NCI-H526 treated with DMSO at 0.1 percent for 48 hours (cell line): ENCODE measurements around the gene ITGA3.
A peak's percentile ranks its signal among the peaks of the same experiment; 100 is the strongest.

Source experiments
- DNase-seq: peaks from one replicate; lab custom pipeline; 2025; lab: John Stamatoyannopoulos, UW

ITGA3 gene

DNA sequence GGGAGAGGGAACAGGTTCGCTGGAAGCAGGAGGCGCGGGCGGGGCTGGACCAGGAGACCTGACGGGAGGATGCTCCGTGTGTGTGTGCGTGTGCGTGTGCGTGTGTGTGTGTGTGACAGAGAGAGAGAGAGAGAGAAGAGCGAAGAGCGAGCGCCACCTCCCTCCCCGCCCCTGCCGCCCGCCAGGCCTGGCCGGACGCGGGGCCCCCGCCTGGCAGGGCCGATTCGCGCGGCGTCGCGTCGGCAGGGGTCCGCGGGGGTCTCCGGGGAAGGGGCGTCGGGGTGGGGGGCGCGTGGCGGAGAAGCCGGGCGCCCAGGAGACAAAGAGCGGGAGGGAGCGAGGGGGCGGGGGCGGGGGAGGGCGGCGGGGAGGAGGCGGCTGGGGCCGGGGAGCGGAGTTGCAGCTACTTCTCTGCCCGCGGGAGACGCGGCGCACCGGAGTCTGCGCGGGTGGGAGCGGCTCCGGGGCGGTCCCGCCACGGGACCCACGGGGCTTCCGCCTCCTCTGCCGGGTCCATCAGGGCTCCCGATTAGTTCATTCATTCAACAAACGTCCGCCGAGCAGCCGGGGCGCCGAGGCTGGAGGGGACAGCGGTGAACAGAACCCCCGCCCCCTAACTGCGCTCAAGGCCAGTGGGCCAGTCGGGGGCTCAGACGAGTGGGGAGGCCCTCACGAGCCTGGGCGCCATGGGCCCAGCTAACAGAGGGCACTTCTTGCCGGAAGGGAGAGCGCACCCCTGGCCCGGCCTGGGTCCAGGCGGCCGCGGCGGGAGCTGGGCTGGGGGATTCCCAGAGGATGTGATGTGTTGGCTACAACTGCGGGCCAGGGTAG lies 74.0 kb downstream of the ITGA3 start, which contains the start of gene SAMD14:
SAMD14 (minus strand) TSS at position 433 of the 831 bp plus-strand sequence. CDS start 5,201 bp downstream, outside the sequence.
- peak; percentile 15 for DNase-seq

DNA sequence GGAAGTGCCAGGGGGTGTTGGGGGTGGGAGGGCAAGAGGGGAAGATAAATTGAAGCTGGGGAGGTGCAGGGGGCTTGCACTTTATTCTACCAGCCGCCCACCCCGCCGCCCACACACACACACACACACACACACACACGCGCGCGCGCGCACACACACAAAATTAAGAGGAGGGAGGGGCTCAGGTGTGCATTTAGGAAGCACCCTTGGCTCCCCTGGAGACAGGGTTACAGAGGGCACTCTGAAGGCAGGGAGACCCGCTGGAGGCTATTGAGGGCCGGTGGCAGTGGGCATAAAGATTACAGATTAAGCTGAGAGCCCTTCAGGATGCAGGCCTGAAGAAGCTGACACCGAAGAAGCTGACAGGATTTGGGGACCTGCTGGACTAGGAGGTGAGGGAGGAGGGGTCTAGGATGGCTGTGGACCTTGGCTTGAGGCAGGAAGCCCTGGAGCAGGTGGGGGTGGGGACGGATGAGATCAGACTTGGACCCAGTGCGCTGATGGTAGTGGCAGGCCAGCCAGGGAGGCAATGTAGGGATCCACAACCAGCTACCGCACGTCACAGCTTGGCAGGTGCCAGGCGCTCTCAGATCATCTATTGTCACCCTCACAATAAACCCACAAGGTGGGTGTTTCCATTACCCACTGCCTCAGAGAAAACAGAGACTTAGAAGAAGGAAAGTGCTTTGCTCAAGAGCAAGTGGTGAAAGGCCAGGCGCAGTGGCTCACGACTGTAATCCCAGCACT lies 74.8 kb downstream of the ITGA3 start:
- DNase-seq, result no peak

DNA sequence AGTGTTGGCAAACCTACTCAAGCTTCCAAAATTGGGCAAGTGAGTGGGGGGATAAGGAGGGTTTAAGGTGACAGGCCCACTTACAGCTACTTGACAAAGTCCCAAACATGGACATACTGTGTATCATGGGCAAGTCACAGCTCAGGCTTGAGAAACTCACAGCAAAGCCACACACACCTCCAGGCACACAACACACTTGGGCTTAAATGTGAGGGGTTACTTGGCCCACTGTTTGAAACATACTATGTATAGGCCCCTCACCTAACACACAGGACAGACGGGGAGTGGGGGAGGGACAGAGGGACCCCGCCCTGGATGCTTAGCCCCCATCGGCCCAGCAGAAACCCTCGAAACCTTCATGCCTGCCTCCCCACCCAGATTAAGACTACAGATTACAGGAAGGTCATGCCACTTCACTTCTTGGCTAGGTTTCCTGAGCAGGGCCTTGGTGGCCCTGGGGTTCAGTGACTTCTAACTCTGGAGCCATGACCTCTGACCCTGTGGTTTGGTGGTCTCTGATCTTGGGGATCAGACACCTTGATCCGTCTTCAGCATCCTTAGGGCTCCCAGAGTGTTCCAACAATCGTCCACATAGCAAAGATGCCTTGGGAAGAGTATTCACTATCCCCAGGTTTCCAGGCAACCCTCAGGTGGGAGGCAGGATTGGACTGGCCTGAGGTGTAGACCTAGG lies 76.3 kb downstream of the ITGA3 start:
- DNase-seq, result no peak

DNA sequence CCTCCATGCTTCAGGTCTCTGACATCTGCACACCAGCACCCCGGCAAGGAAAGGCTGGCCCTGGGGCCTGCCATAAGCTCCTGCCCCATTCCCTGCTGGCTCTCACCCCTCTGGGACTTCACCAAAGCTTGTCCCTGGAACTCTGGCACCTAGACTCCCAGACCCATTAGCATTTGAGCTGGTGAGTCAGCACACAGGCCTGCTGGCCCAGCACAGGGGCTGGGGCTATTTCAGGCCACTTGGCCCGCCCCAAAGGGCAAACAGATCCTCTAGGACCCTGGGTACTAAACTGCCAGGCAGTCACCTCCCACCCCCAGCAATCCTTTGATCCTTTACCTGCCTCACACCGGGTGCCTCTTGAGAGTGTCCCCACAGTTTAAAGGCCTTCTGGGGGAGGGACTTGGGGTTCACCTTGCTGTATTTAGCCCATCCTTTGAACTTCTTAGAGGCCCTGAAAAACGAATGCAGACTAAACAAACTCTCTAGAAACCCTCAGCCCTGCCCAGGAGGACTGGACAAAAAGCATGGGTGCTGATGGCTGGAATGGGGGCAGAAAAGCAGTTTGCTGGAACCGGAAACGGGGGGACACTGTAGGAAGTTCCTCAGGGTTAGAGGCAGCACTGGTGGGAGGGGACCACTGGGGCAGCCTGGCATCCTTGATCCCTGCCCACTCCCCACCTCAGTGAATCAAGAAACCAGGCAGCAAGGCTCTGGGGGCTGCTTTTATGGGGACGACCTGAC lies 77.3 kb downstream of the ITGA3 start:
- no peak for DNase-seq

DNA sequence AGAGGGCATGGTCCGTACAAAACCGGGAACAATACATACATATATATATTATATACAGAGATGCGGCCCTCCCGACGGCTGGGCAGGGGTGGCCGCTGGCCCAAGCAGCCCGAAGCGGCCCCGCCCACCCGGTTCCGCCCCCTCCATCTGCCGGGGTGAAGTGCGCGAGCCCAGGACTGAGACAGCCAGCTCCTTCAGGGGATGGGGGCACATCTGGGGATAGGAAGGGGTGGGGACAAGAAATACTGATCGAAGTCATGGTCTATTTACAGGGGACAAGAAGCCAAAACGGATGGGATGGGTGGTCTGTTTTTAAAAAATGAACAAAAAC lies 77.8 kb downstream of the ITGA3 start:
- DNase-seq, result no peak

DNA sequence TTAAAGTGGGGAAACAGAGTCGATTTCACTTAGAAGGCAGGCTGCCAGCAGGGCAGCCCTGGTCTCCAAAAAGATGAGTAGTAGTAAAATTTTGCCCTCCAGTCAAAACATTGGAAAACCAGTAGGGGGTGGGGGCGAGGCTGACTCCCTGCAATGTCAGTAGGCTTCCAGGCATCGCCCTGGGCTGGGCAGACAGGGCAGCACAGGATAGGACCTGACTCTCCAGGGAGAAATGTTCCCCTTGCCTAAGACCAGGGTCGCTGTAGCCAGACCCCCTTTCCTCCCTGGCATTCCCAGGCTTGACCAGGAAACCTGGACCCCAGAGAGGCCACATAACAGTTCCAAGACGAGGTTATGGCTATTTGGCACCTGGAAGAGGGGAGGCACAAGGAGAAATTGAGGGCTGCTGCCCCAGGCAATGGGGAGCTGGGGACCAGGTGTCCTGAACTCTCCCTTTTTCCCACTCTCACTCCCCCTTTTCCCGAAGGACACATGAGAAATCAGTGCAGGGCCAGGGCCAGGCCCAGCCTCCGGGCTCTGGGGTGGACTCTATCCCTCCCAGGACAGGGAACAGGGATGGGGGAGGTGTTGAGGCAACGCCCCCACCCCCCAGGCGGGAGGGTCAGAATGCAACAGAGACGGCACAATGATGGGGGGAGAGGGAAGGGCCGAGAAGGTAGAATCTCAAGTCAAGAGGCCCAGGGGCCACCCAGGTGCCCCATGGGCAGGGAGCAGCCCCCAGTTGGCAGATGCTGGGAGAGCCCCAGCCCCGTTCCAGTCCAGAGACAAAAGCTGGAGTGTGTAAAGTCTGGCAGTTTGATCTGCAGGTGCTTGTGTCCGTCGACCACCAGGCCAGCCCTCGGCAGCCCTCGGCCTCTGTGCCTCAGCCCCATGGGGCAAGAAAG lies 78.5 kb downstream of the ITGA3 start:
- no peak for DNase-seq

DNA sequence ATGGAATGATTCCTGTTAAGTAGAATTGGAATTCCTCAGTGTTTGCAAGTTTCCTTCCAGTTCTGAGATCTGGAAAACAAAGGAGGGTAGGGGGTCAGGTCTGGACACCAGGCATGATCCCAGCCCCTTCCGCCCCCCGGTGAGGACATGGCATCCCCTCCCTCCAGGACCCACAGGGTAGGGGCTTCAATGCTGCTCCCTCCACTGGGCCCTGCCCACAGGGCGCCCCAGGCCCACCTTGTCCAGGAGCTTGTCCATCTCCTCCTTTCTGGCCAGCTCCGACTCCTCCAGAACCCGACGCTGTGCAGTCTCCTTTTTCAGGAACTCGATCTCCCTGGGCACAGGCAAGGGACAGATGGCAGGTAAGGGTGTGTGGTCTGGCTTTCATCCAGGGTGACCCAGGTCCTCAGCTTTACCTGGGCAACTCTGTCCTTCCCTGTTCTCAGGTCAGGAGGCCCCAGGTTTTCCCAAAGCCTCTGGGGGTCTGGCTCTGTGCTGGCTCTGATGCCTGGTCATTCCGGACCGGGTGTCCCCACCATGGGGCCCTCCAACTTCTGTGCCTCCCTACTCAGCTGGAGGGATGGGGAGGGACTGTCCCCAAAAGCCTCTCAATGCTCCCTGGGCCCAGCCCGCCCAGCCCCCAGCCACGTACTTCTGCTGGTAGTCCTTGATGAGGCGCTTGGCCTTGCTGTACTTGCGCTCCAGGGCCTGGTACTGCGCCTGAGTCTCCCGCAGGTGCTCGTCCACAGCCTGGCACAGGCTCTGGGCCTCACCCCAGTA lies 79.6 kb downstream of the ITGA3 start:
- DNase-seq, result no peak

DNA sequence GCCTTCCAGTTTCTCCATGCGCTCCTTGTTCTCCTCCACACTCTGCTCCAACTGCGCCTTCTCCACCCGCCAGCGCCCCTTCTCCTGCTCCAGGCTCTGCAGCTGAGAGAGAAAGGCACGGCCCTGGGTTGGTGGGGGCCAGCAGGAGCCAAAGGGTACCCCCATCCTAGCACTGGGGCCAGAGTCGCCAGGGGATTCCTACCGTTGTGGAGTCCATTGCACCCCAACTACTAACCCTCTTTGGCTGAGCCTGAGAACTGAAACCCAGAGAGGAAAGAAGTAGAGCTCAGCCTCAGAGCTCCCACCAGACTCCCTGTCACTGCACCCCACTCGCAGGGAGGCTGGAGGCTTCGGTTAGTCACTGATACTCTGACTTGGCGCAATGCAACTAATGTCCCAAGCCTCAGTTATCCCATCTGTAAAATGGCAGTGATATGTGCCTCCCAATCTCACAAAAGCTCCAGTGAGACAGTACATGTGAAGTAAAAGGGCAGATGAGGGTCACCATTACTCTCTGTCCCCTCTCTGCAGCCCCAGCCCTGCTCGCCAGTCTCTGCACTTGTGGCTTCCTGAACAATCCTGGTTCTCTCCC lies 80.3 kb downstream of the ITGA3 start:
- no peak for DNase-seq

DNA sequence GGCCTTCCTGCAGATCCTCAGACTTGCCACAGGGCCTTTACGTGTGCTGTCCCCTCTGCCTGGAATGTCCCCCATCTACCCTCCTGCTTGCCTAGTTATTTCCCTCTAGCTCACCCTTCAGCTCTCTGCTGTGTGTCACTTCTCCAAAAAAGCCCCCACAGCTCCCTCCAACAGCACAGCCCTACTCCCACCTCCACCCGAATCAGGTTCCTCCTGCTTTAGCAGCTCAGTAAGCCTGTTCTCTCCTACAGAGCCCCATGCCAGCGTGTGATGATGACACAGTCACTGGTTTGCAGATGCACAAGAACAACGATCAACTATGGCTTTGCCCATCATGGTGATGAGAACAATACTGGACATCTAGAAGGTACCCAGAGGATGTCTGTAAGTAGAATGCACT lies 81.1 kb downstream of the ITGA3 start:
- no peak for DNase-seq

DNA sequence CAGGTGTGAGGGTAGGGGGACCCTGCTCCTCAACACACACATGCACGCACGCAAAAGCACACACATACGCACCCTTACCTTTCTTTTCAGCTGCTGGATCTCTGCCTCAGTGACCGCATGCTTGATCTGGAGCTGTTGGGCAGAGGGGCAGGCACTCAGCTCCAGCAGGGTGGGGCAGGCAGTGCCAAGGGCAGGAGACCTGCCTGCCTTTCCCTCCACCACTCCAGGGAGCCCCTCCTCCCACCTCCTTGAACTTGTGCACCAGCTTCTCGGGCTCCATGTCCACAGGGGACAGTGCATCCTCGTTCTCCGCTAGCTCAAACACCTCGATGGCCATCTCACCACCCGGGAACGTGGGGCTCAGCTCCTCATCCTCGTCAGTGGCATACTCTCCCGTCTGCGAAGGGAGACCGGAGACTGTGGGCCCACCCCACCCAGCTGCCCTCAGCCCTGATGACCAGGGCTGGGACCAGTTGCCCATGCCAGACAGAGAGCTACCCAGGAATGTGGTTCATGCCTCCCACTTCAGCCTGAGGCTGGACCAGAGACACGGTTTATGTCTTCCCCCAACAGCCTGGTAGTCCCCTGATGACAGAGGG lies 83.4 kb downstream of the ITGA3 start:
- no peak for DNase-seq
